Upper lobe of left lung (tissue), 6 donors: Measurements from ENCODE around the gene ARL6IP6. TPM values are rescaled to one million over a fixed set of nuclear protein-coding genes. Genes with fewer than 3 reads are reported as not detected.
"Not testable (repeated sequence)": the region's sequence is repeated elsewhere in the genome, so short reads cannot be mapped to it uniquely, and the experiment has no call there.

Source experiments
- ATAC-seq, 2 donors: fragments of 200-7000 bp; cut with Tn5 transposase; one replicate each; pipeline ENCODE4 v1.9.1; 2022; ENCODE audit warnings: mild to moderate bottlenecking in 2 of 2, moderate library complexity in 2 of 2; ENCODE audit not compliant: low FRiP score in 2 of 2
- DNase-seq, 2 donors: peaks; one replicate each; pipeline ENCODE4 v3.0.0-alpha.2; 2019 to 2020
- H3K27ac ChIP-seq, 4 donors: fragments of 200-600 bp; sonication (generic); one replicate each; pipeline ENCODE4 v1.5.1; 2016 to 2019
- H3K27me3 ChIP-seq, 4 donors: fragments of 200-600 bp; sonication (generic); one replicate each; pipeline ENCODE4 v1.5.1; 2017 to 2019
- H3K36me3 ChIP-seq, 4 donors: fragments of 200-600 bp; sonication (generic); one replicate each; pipeline ENCODE4 v1.5.1; 2016 to 2019
- H3K4me1 ChIP-seq, 4 donors: fragments of 200-600 bp; sonication (generic); one replicate each; pipeline ENCODE4 v1.5.1; 2018 to 2019
- H3K4me3 ChIP-seq, 4 donors: fragments of 200-600 bp; sonication (generic); one replicate each; pipeline ENCODE4 v1.5.1; 2017 to 2019; ENCODE audit warnings: mild to moderate bottlenecking in 2 of 4, moderate library complexity in 1 of 4
- H3K9me3 ChIP-seq, 4 donors: fragments of 200-600 bp; sonication (generic); one replicate each; pipeline ENCODE4 v1.5.1; 2018 to 2019
- CTCF ChIP-seq, 6 experiments: fragments of 450-650 bp in 4 of 6; fragments of 200-600 bp in 2 of 6; sonication (generic) in 2 of 6; IDR thresholded peaks; one replicate each; pipeline ENCODE4 v1.5.1; 2016 to 2019; ENCODE audit warnings: antibody characterized with exemption in 6 of 6
- EP300 ChIP-seq, 4 donors: sonication (generic); formaldehyde crosslinking; IDR thresholded peaks; one replicate each; pipeline ENCODE4 v1.5.1; 2017; ENCODE audit warnings: antibody characterized with exemption in 4 of 4, control low read depth in 2 of 4
- POLR2A ChIP-seq, 4 donors: fragments of 450-650 bp; IDR thresholded peaks; one replicate each; pipeline ENCODE4 v1.5.1; 2016 to 2017; ENCODE audit warnings: antibody characterized with exemption in 4 of 4, mild to moderate bottlenecking in 2 of 4
- POLR2AphosphoS5 ChIP-seq, 2 donors: sonication (generic); formaldehyde crosslinking; IDR thresholded peaks; one replicate each; pipeline ENCODE4 v1.5.1; 2017; ENCODE audit warnings: antibody characterized with exemption in 2 of 2
- WGBS, 2 donors: methylation state at CpG; one replicate each; pipeline ENCODE4 v1.1.5; 2017 to 2018; 5-methylcytosine and 5-hydroxymethylcytosine counted together
- total RNA-seq, 6 donors: library from RNA; depleted of rRNA in 4 of 6; stranded (reverse); fragments of >200 nt in 4 of 6; gene quantifications; one replicate each; pipeline versions ENCODE4 v1.1.0 to v1.2.1, GENCODE V29; 2016 to 2021
- donor health status: DM: no; HTN: no; CAD: no; lungs with moderate emphysema.
- donor health status: DM: no; HTN: yes; CAD: no; lungs with severe emphysema.

Gene ARL6IP6
- total RNA-seq, 6 donors from 2014 or later, result 7.5 to 27.4 (median 20.0) TPM

DNA sequence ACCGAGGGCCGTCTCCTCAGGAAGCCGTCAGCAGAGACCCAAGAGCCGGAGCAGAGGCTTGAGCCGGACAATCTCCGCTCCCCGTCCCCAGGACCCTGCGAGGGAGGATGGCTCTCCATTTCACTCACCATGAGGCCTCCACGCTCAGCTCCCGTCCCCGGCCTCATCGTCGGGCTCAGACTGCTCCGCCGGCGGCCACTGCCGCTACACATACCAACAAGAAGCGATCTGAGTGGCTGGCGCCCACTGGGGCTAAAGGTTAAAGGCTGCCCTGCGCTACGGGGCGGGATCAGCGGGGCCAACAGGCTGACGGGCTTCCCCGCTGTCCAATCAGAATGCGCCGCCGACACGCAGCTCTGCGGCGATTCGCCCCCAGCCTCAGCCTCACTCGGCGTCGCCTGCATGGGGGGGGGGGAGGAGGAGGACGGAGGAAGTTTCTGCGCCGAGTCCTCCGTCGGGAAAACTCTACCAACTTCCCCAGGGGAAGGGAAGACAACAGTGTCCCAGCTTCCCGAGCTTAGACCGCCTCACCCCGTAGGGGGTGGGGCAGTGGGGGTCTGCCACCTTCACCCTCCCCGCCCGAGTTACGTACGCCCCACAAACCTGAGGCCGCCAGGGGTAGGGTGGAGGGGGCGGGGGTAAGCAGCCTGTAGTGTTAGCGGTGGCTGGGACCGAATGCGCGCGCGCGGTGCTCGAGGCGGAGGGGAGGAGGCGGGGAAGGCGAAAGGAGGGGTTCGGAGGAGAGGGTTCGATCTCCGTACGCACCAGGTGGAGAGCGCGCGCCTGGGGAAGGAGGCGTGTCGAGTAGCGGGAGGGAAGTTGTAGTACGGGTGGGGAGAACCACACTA lies 968 bp upstream of the ARL6IP6 start, which contains the start of gene PRPF40A:
Gene PRPF40A, minus strand, starts transcription at position 234 of the 848 bp plus-strand sequence. Its CDS starts 22 bp downstream, at position 212.
- peaks cover 31 to 46% (median 38%) of the 10 kb centered on the region in 4 donors for H3K4me1 ChIP-seq
- H3K27ac ChIP-seq, result peak within 1 kb of the TSS; percentile 95 to 99 (median 98)
- no peaks in the 10 kb centered on the region for H3K27me3 ChIP-seq
- H3K36me3 ChIP-seq, result peaks cover 0 to 30% (median 4%) of the 10 kb centered on the region in 4 donors
- peak in 1 of 4 donors; percentile 55 for TF ChIP-seq EP300 (IDR thresholded peaks at IDR 0.05)
- TF ChIP-seq POLR2AphosphoS5 (IDR thresholded peaks at IDR 0.05), result peak; percentile 96
- TF ChIP-seq CTCF (IDR thresholded peaks at IDR 0.05), result peak in 3 of 6 experiments; percentile 14 to 32 (median 19)
- peak; percentile 68 to 92 (median 84) for TF ChIP-seq POLR2A (IDR thresholded peaks at IDR 0.05)
- H3K9me3 ChIP-seq, result no peaks in the 10 kb centered on the region
- ATAC-seq, result peak; percentile 96 to 97
- 0 to 1% methylated on average over 51 to 70 of the region's 71 CpGs for WGBS, 2 donors
- DNase-seq, result peak; percentile 98
- H3K4me3 ChIP-seq, result peak within 1 kb of the TSS; percentile 81 to 95 (median 88)

GRCh38 chr2:152718909-152719645 lies 657 bp downstream of the ARL6IP6 start:
- Histone ChIP-seq H3K4me3 (peak overlapping the region; percentile 63 to 90 (median 84)), H3K36me3 (peaks cover 0 to 15% (median 0%) of the 10 kb centered on the region in 4 donors), H3K27me3 (no peaks in the 10 kb centered on the region), H3K9me3 (no peaks in the 10 kb centered on the region), H3K27ac (peak overlapping the region; percentile 95 to 99 (median 98)), H3K4me1 (peaks cover 31 to 46% (median 38%) of the 10 kb centered on the region in 4 donors)
- peak in 1 of 2 donors; percentile 71 for DNase-seq
- TF ChIP-seq CTCF (IDR thresholded peaks at IDR 0.05) (no peak), POLR2AphosphoS5 (IDR thresholded peaks at IDR 0.05) (no peak), POLR2A (IDR thresholded peaks at IDR 0.05) (no peak), EP300 (IDR thresholded peaks at IDR 0.05) (no peak)
- peak; percentile 5 to 7 for ATAC-seq
- WGBS, 2 donors, result 4 to 7% methylated on average over 22 to 23 of the region's 23 CpGs

GRCh38 chr2:152720794-152721193 lies 2.4 kb downstream of the ARL6IP6 start:
- WGBS, 2 donors, result 81 to 98% methylated on average over 2 of the region's 2 CpGs
- H3K36me3 ChIP-seq, result peaks cover 0 to 3% (median 0%) of the 10 kb centered on the region in 4 donors
- no peak for DNase-seq
- ATAC-seq, result no peak
- no peak for TF ChIP-seq POLR2A (IDR thresholded peaks at IDR 0.05)
- TF ChIP-seq EP300 (IDR thresholded peaks at IDR 0.05), result no peak
- TF ChIP-seq POLR2AphosphoS5 (IDR thresholded peaks at IDR 0.05), result no peak
- TF ChIP-seq CTCF (IDR thresholded peaks at IDR 0.05), result no peak
- H3K27me3 ChIP-seq, result no peaks in the 10 kb centered on the region
- peaks cover 26 to 32% (median 29%) of the 10 kb centered on the region in 4 donors for H3K4me1 ChIP-seq
- no peak overlapping the region for H3K27ac ChIP-seq
- H3K9me3 ChIP-seq, result no peaks in the 10 kb centered on the region
- H3K4me3 ChIP-seq, result no peak overlapping the region

- peaks cover 17 to 23% (median 20%) of the 10 kb centered on the region in 4 donors for H3K4me1 ChIP-seq
- H3K4me3 ChIP-seq, H3K27me3 ChIP-seq, H3K9me3 ChIP-seq, H3K27ac ChIP-seq, ATAC-seq, DNase-seq, H3K36me3 ChIP-seq: not testable (repeated sequence)
- WGBS, 2 donors, result 91% methylated on average over 8 of the region's 8 CpGs
These were observed 4.2 kb downstream of the ARL6IP6 start for GRCh38 chr2:152722639-152723038.

GRCh38 chr2:152723918-152724317 lies 5.5 kb downstream of the ARL6IP6 start:
- WGBS, 2 donors, result 93 to 100% methylated on average over 1 of the region's 1 CpG

More at GRCh38 chr2:152723918-152724317, 5.5 kb downstream of the ARL6IP6 start:
- Histone ChIP-seq H3K4me1 (peaks cover 17 to 23% (median 20%) of the 10 kb centered on the region in 4 donors), H3K27ac (no peak overlapping the region), H3K36me3 (peaks cover 0 to 3% (median 0%) of the 10 kb centered on the region in 4 donors), H3K9me3 (no peaks in the 10 kb centered on the region), H3K4me3 (no peak overlapping the region), H3K27me3 (no peaks in the 10 kb centered on the region)
- DNase-seq (no peak), ATAC-seq (no peak)
- TF ChIP-seq POLR2A (IDR thresholded peaks at IDR 0.05) (no peak), CTCF (IDR thresholded peaks at IDR 0.05) (no peak), POLR2AphosphoS5 (IDR thresholded peaks at IDR 0.05) (no peak), EP300 (IDR thresholded peaks at IDR 0.05) (no peak)
